Amniotic epithelial cell (primary cell): ENCODE measurements around the gene TMEM59.

Experiments
- DNase-seq: peaks from one replicate; pipeline ENCODE4 v3.0.0-alpha.2; 2010; ENCODE audit warnings: low read depth

The TMEM59 gene

DNA sequence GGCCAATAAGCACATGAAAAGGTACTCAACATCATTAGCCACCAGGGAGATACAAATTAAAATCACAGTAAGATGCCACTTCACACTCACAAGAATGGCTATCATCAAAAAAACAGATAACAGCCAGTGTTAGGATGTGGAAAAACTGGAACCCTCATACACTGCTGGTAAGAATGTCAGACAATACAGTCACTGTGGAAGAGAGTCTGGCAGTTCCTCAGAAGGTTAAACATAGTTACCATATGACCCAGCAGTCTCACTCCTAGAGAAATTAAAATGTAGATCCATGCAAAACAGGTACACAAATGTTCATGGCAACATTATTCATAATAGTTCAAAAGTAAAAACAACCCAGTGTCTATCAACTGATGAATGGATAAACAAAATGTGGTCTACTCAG, 68.3 kb downstream of the TMEM59 start:
- no peak for DNase-seq

DNA sequence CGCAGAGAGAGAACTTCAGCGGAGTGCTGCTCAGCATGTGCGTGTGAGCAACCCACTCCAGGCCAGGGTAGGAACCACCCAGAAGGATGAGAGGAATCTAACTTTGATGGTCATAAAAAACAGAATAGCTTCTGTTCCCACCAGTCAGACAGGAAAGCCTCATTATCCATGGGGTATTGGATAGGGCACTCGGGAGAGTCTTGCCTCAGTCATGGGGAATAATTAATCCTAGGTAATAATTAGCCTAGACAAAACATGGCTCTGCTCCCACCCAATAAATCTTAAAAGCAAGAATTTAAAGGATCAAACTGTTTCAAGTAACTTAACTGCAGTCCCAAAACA, 70.3 kb downstream of the TMEM59 start:
- no peak for DNase-seq

DNA sequence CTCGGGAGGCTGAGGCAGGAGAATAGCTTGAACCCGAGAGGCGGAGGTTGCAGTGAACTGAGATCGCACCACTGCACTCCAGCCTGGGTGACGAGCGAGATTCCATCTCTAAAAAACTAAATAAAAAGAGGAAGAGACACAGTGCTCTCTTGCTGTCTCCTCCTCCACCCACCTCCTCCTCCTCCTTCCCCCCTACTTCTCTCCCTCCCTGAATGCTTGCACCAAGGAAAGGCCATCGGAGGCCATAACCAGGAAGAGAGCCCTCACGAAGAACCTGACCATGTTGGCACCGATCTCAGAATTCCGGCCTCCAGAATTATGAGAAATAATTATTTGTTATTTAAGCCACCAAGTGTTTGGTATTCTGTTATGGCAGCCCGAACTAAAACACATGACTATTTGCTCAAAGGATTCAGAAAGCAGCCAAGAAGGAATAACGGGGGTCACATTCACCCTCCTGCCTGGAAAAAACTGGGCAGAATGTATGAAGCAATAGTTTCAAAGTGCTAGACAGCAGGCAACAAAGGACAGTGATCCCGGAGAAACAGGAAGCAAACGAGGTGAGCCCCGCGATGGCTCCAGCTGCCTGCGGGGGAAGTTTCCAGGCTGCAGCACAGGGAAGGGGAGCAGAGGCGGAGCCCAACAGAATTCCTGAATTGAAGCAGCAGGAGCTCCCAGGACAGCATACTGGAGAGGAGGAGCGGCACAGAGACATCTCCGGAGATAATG, 70.8 kb downstream of the TMEM59 start:
- peak; percentile 87 for DNase-seq

DNA sequence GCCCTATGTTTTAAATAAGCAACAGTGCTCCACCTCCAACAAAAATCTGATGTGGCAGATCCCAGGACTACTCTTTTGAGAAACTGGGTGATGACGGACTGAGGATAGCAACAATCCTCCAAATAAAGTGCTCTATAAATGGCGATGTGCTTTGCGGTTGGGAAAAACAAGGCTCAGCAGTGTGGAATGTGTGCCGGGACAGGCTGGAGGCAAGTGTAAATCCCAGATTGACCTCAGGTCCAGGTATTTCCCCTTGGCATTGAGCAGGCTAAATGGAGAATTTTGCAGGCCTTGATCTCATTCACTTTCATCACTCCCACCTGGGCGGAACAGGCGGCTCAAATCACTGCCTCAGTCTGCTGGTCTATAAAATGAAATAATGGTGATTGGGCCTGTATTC, 71.8 kb downstream of the TMEM59 start:
- peak; percentile 88 for DNase-seq

DNA sequence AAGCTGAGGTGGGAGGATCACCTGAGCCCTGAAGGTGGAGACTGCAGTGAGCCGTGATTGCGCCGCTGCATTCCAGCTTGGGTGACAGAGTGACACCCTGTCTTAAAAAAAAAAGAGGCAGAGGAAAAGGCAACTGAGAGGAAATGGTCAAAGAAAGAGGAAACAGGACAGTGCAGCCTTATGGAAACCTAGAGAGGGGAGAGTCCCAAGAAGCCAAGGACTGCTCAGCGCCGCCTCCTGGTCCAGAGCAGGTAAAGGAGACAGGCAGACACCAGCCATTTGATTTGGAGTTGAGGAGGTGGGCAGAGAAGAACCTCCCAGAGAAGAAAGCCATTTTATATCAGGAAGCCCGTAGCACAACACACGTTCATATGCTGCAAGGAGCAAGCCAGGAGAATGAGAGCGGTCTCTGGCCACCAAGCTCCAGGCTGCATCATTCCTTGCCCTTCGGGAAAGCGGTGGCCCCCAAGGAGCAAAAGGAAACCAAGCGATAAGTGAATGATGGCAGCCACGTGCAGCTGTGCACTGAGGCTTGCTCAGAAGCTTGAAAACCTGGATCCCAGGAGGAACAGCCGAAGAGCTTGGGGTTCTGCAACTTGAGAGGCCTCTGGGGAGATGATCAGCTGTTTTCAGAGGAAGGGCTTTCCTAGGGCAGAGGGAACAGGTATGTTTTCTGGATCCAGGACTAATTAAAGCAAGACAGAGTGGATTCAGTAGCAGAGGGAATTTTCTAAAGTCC, 73.1 kb downstream of the TMEM59 start:
- no peak for DNase-seq
